ENCODE results near the gene DSN1.
"Not testable (repeated sequence)": the region's sequence is repeated elsewhere in the genome, so short reads cannot be mapped to it uniquely, and the experiment has no call there.

DSN1 gene, protein sequence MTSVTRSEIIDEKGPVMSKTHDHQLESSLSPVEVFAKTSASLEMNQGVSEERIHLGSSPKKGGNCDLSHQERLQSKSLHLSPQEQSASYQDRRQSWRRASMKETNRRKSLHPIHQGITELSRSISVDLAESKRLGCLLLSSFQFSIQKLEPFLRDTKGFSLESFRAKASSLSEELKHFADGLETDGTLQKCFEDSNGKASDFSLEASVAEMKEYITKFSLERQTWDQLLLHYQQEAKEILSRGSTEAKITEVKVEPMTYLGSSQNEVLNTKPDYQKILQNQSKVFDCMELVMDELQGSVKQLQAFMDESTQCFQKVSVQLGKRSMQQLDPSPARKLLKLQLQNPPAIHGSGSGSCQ

DNA sequence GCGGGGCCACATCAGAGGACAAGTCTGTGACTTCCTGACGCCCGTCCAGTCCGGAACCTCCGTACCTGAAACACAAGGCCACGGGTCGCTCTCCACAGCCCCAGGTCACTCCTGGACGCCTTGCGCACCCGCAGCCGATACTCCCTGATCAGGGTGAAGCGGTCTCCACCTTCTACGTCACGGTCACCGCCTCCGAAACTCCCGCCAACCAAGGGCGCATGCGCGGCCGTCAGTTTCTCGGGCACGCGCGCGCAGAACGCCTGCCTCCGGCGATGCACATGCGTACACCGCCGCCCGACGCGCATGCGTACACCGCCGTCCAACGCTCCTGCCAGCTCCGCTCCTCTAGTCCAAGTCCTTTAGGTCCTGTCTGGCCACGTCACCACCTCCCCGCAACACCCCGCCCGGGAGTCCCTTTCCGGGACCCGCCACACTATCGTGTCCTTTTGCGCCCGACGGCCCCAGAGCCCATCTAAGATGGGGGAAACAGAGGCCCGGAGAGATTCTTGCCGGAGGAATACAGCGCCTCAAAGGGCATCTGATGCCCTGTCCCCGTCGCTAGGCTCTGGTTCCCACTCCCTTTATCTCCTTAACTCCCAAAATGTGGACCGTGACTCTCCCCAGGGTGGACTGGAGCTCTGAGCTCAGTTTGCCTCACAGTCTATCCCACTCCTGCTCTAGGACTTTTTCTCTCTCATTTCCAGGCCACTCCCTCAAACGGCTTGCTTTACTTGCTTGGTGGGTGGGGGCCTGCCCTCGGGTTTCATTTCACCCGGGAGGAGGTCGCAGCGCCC lies at the start of gene DSN1:
TSS of gene DSN1 (minus strand) at position 167 of the 794 bp plus-strand sequence. CDS start 2,305 bp downstream, outside the sequence.
- peak; percentile 91 to 99 for DNase-seq (ENCODE audit: extremely low read depth in 1 of 2, low read depth in 1 of 2)

DNA sequence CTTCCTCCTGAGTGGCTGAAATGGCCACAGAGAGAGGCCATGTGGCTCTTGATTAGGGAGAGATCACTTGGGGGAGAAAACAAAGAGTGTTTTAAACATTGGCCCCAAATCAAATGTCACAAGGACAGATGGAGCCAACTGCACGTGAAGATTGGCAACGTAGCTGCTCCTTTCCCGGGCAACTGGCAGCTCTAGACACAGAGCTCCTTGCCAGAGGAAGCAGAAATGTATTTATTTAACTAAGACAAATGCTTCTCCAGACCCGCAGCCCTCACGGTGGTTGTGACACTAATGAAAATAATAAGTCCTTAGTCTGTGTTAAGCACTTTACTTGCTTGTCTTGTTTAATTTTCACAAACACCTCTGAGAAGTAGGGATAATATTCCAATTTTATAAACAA lies 49.6 kb upstream of the DSN1 start:
- no peak for DNase-seq (ENCODE audit: extremely low read depth in 1 of 2, low read depth in 1 of 2)

DNA sequence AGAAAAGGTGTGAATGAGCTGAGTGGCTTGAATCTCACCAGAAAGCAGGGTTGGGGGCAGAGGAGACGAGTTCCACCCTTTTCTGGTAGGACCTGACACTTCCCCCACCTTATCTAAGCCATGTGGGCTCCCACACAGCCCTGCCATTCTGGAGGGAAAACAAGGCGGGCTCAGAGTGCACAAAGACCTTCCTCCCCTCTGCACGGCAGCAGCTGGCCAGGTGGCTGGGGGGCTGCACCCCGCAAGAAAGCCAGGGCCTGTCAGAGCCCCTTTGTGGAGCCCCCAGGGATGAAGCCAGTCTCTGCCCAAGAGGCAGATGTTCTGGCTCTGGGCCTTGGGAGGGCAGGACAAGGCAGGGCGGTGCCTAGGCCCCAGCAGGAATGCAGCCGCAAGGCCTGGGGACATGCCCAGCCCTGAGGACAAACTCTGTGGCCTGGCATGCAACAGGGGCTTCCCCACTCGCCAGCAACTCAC lies 48.4 kb upstream of the DSN1 start:
- DNase-seq (ENCODE audit: extremely low read depth in 1 of 2, low read depth in 1 of 2), result no peak

DNA sequence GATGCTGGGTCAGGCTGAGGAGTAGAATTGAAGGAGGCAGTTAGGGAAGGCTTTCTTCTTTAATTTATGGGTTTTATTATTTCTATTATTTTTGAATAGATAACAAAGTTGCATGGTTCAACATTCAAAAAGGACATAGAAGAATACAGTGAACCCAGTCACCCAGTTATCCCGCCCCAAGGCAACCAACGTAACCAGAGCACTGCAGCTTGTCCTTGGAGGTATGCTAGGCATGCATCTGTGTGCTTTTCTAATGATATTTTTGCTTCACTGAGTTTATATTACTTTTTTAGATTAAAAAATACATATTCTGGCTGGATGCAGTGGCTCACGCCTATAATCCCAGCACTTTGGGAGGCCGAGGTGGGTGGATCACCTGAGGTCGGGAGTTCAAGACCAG lies 47.4 kb upstream of the DSN1 start:
- no peak for DNase-seq (ENCODE audit: extremely low read depth in 1 of 2, low read depth in 1 of 2)

DNA sequence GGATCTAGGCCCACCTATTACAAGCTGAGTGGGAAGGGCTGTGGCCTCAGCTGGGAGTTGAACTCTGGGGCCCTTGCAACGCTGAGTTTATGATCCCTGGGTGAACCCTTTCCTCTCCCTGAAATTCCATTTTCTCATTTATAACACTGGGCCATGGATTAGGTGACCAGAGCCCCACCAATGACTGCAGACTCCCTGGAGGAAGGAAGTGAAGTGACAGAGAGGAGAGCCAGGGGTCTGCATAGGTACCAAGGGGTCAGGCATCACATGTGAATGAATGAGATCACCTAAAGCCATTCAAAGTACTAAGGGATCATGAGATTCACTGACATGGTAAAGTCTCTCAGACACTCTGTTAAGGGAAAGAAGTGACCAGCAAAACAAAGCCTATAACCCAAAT lies 46.5 kb upstream of the DSN1 start:
- DNase-seq (ENCODE audit: extremely low read depth in 1 of 2, low read depth in 1 of 2), result no peak

DNA sequence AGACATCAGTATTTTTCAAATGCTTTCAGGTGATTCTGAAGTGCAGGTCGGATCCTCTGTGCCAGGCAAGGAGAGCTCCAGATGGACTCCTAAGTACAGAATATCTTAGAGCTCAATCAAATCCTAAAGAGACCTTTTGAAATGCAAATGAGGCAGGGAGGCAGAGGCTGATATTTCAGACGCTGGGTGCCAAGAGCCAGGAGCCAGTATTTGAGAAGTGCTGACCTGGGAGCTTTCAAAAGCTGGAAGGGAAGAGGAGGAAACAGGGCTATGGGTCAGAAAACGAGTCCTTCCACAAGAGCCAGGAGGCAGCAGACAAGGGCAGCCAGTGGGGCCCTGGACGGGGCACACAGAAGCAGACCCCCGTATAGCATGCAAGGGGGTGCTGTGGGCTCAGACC lies 46.1 kb upstream of the DSN1 start:
- no peak for DNase-seq (ENCODE audit: extremely low read depth in 1 of 2, low read depth in 1 of 2)

DNA sequence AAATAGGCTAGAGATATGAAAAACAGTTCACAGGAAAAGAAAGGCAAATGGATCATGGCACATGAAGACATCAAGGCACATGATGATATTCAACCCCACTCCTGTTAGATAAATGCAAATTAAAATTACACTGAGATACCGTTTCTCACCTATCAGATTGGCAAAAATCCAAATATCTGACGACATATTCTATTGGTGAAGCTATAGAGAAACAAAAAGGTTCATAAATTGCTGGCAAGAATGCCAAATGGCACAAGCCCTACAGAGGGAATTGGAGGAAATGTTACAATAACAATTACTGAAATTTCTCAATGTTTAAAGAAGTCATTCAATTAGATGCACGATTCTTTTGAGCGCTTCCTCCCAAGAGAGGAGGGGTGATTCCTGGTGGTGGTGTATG lies 45.3 kb upstream of the DSN1 start:
- DNase-seq (ENCODE audit: extremely low read depth in 1 of 2, low read depth in 1 of 2), result no peak

DNA sequence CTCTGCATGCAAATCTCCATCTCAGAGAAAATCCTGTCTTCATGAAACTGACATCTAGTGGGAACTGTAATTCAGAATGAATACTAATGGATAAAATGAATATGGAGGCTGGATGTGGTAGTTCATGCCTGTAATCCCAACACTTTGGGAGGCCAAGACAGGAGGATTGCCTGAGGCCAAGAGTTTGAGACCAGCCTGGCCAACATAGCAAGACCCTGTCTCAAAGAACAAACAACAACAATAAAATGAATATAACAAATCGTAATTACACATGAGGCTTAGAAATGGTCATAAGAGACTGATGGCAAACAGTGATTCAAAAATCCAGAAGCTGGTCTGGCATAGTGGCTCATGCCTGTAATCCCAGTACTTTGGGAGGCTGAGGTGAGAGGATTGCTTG lies 44.6 kb upstream of the DSN1 start:
- DNase-seq (ENCODE audit: extremely low read depth in 1 of 2, low read depth in 1 of 2), result no peak

DNA sequence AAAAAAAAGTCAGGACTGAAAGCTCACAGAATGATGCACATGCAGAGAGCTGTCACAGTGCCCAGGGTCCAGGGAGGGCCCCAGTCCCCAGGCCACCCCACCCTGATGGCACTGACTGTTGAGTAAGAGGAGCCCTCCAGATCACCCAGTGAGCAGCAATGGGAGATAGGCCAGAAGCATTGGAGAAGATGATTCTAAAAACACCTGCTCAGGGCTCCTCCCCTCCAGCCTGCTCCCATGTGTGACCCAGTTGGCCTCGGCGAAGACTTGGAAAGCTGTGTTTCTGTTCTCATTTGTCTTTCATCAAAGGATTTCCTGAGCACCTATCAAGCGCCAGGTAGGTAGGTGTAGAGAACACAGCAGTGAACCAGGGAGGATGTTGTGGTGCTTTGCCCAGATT lies 43.9 kb upstream of the DSN1 start:
- no peak for DNase-seq (ENCODE audit: extremely low read depth in 1 of 2, low read depth in 1 of 2)

DNA sequence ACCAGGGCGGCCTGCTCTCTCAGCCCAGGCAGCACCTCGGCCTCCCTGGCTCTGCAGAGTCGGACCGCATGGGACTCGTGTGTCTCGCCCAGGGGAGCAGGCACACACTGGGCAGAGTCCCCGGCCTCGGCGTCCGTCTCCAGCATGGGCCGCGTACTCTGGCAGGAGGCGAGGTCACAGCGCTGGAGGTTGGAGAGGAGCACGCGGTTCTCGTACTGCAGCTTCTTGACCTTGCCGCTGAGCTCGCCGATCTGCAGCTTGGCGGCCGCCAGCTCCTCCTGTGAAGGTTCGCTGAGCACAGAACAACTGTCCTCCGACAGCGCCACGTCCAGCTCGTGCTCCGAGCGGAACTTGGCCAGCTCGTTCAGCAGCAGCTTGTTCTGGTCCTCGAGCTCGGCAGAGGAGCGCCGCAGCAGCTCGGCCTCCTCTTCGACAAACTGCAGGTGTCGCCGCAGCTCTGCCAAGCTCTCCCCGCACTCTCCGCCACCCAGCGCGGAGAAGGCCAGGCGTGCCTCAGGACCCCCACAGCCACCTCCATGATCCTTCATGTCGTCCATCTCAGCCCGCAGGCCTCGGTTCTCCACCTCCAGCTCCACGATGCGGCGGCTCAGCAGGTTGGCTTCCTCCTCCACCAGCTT lies 42.0 kb upstream of the DSN1 start:
- no peak for DNase-seq (ENCODE audit: extremely low read depth in 1 of 2, low read depth in 1 of 2)

DNA sequence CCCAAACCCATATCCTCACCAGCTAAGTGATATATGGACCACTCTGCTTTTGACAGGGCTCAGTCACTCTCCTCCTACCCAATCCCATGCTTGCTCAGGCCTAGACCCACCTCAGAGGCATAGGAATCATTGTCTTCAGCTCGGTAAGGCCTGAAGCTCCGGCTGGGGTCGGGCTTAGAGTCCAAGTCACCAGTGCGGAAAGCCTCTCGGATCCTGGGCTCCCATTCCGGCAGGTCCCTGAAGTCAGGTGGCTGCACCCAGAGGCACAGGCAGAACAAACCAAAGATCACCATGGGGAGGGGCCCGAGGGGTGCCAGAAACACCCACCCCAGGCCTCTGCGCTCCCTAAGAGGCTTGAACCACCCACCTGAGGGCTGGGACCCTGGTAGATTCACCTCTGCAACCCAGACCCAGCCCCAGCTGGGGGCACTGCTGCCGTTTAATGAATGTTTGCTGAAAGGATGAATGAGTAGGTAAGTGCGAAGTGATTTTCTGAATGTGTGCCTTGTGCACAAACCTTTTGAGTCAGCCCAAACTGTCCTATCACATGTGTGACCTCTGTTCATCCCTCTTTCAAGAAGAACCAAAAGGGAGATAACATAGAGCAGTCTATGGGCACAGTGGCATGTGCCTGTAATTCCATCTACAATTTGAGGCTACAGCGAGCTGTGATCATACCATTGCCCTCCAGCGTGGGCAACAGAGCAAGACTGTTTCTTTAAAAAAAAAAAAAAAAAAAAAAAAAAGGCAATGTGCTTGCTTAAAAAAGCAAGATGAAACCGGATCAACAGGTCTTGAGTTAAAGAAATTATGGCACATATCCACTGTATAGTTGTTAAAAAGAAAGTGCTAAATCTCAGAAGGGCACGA lies 39.3 kb upstream of the DSN1 start:
- DNase-seq (ENCODE audit: extremely low read depth in 1 of 2, low read depth in 1 of 2), result no peak

DNA sequence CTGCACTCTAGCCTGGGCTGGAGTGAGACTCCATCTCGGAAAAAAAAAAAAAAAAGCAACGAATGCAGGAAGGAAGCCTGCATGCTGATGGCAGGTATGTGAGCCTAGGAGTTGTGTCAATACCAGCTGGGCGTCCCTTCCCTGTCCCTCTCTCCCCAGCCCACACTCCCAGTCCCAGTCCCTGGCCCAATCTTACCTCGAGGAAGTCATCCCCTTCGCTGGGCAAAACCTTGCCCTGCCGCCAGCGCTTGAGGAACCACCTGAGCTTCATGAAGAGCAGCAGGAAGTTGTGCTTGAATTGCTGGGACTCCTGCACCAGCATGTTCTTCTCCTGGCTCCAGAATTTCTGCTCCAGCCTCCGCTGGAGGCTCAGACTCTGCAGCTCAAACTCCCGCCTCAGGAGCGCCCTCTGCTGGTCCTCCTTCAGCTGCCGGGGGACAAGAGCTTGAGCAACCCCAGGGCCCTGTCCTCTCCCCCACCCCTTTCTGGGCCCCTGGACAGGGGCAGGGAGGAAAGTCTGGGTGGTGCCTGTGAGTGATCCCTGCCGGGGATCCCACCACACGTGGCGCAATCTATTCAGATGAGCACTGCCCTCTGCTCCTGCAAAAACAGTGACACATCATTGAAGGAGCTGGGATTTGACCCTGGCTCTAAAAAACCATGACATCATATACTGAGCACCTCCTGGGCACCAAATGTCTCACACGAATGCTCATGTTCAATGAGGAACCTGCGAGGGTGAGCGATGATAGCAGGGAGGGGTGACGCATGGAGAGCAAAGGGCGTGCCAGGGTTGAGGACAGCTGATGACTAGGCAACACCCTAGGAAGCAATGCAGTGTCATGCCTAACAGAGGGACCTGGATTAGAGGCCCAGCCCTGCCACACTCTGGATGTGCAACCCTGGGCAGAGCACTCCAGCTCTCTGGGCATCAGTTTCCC lies 35.0 kb upstream of the DSN1 start:
- DNase-seq (ENCODE audit: extremely low read depth in 1 of 2, low read depth in 1 of 2), result peak; percentile 24 to 59

DNA sequence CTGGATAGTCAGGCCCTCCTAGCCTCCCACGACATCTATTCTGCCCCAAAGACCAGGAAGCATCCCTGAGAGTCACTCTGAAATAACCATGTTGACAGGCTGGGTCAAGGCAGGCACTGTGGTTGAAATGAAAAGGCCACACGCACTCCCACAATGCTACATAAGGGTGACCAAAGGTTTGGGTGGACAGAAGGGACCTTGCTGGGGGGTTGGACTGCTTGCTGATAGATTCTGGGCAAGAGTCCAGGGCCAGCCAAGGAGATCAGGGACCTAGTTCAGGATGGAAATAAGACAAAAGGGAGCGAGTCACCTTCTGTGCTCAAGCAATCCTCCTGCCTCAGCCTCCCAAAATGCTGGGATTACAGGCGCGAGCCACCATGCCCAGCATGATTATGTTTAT lies 32.5 kb upstream of the DSN1 start:
- no peak for DNase-seq (ENCODE audit: extremely low read depth in 1 of 2, low read depth in 1 of 2)

DNA sequence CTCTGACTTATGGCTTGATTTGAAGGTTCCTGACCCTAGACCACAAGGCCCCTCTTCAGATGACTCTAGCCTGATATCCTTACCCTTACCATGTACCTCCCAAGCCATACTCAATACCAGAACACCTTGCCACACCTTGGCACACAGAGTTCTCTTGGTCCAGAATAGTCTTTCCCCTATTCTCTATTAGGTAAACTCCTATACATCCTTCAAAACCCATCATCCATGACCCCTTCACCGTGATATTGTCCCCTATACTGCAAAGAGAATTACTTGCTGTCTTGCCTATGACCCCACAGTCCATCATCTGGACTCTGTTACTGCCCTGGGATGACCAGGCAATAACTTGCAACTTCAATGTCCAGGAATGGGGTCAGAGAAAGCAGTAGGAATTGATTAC lies 31.8 kb upstream of the DSN1 start:
- no peak for DNase-seq (ENCODE audit: extremely low read depth in 1 of 2, low read depth in 1 of 2)

DNA sequence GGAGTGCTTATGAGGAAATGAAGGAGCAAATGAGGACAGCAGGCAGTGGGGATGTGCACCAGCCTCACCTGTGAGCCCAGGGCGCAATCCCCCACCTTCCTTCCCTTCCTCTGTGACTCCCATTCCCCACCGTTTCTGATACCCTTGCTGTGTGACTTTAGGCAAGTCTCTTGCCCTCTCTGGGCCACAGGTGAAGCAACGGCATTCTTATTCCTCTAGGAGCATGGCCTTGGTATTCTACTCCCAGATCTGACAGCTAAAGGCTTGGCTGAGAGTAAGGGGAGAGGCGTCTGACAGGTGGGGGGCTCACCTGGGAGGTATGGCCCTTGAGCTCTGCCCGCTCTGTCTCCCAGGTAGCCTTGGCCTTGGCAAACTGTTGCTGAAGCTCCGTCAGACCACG lies 30.9 kb upstream of the DSN1 start:
- DNase-seq (ENCODE audit: extremely low read depth in 1 of 2, low read depth in 1 of 2), result no peak

DNA sequence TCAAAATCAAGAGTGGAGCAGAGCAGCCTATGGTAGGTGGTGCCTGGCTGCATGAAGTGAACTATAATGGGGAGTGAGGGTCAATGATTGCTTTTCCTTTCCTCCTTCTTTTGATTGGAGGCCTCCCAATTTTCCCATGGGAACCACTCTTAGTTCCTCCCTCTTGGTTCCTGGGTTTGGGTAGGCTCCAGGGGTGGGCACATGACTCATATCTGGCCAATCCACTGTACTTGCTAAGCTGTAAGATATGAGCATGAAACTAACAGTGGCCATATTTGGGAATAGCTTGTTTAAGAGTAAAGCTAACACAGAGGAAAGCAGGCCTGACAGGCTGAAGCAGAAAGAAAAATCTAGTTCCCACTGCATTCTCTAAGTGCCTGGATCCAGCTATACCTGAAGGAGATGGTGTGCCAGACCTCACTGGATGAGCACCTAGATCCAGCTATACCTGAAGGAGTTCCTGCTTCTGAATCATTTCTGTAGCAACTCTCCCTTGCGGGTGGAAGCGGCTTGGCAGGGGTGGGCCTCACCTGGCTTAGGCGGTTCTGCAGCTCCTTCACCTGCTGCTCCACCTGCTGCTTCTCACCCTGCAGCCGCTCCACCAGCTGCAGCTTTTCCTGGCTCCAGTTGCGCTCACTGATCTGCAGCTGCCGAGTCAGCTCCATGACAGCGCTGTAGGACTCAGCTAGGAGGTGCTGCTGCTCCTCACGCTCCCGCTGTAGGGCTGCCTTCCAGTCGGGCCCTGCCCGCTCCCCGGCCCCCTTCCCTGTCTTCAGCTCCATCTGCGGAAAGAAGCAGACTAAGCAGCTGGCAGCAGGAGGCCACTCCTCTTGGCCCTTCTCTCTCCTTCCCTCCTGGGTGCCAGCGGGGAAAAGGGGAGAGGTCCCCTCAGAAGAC lies 29.0 kb upstream of the DSN1 start:
- no peak for DNase-seq (ENCODE audit: extremely low read depth in 1 of 2, low read depth in 1 of 2)

DNA sequence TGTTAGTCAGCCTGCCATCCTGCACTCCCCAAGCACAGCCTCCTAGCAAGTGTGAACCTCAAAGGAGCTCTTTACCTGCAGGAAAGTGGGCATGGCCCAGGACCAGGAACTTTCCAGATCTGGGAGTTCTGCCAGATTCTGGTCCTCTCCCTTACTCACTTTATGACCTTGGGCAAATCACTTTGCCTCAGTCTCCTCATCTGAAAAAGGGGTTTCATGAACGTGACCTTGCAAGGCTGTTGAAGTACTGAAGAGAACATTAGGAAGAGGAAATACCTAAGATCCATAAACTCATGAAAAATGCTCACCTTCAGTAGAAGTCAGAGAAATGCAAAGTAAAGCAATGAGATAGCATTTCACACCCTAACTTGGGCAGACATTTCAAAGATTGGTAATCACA lies 26.8 kb upstream of the DSN1 start:
- DNase-seq (ENCODE audit: extremely low read depth in 1 of 2, low read depth in 1 of 2), result no peak

DNA sequence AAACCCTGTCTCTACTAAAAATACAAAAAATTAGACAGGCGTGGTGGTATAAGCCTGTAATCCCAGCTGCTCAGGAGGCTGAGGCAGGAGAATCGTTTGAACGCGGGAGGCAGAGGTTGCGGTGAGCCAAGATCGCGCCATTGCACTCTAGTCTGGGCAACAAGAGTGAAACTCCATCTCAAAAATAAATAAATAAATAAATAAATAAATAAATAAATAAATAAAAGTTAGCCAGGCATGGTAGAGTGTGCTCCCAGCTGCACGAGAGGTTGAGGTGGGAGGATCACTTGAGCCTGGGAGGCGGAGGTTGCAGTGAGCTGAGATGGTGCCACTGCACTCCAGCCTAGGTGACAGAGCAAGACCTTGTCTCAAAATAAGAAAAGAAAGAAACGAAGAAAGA lies 25.8 kb upstream of the DSN1 start:
- DNase-seq (ENCODE audit: extremely low read depth in 1 of 2, low read depth in 1 of 2), result not testable (repeated sequence)

DNA sequence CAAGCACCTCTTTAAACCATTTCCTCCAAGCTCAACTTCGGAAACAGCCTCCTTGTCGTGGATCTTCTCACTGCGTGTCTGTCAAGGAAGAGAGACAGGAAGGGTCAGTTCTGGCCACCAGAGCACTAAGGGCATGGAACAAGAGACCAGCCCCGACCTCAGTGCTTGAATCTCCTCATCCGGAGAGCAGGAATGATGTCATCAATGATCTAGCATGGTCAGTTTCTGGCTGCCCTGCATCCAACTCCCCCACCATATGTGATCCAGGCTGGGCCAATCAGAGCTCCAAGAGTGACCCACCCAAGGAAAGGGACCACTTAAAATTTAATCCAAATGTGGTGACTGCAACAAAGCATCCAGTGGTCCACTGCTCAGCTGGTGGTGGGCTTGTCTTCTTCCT lies 23.3 kb upstream of the DSN1 start:
- DNase-seq (ENCODE audit: extremely low read depth in 1 of 2, low read depth in 1 of 2), result no peak

Measured in activated CD8-positive, alpha-beta memory T cell treated with anti-CD3 and anti-CD28 coated beads for 1 hour (primary cell).